Subcutaneous adipose tissue (tissue), 4 donors: Measurements from ENCODE around the gene GRB2. TPM values are rescaled to one million over a fixed set of nuclear protein-coding genes. Genes with fewer than 3 reads are reported as not detected.

ENCODE experiments used
- CTCF ChIP-seq: fragments of 450-650 bp; IDR thresholded peaks from one replicate; pipeline ENCODE4 v1.5.1; 2016; ENCODE audit warnings: low read depth, mild to moderate bottlenecking, control low read depth, antibody characterized with exemption, moderate library complexity
- total RNA-seq, 4 donors: library from RNA; depleted of rRNA; stranded (reverse); fragments of >200 nt; gene quantifications; one replicate each; pipeline ENCODE4 v1.1.0, GENCODE V29; 2016

GRB2 gene
- total RNA-seq, 4 donors from 2014 or later: 69.3 to 133 (median 114) TPM

- no peak for TF ChIP-seq CTCF
Measured at GRCh38 chr17:75398279-75398678, 7.2 kb downstream of the GRB2 start.

GRCh38 chr17:75397217-75397616, 8.3 kb downstream of the GRB2 start:
- no peak for TF ChIP-seq CTCF

GRCh38 chr17:75396796-75397195, 8.7 kb downstream of the GRB2 start:
- no peak for TF ChIP-seq CTCF

- no peak for TF ChIP-seq CTCF
Measured at GRCh38 chr17:75396025-75396424, 9.5 kb downstream of the GRB2 start.

- no peak for TF ChIP-seq CTCF
Measured at GRCh38 chr17:75394332-75394918, 11.1 kb downstream of the GRB2 start.

- TF ChIP-seq CTCF: no peak
Measured at GRCh38 chr17:75393523-75394331, 11.8 kb downstream of the GRB2 start.

- TF ChIP-seq CTCF: no peak
Measured at GRCh38 chr17:75392559-75392958, 12.9 kb downstream of the GRB2 start.
